ENCODE results near the gene FUT3.

The FUT3 gene

GRCh38 chr19:5822181-5822844 lies 28.9 kb downstream of the FUT3 start:
- DNase-seq = no peak

- DNase-seq = no peak
These were observed 29.6 kb downstream of the FUT3 start for GRCh38 chr19:5821521-5822180.

GRCh38 chr19:5820785-5821184 lies 30.5 kb downstream of the FUT3 start:
- DNase-seq = no peak

- DNase-seq = no peak
These were observed 32.7 kb downstream of the FUT3 start for GRCh38 chr19:5818594-5818993.

- DNase-seq = no peak
These were observed 34.0 kb downstream of the FUT3 start for GRCh38 chr19:5817218-5817617.

- DNase-seq = no peak
These were observed 36.4 kb downstream of the FUT3 start for GRCh38 chr19:5814852-5815246.

GRCh38 chr19:5814123-5814851 lies 37.0 kb downstream of the FUT3 start:
- no peak for DNase-seq

- DNase-seq = no peak
These were observed 40.1 kb downstream of the FUT3 start for GRCh38 chr19:5811117-5811516.

- no peak for DNase-seq
These were observed 41.8 kb downstream of the FUT3 start for GRCh38 chr19:5809469-5809868.

- no peak for DNase-seq
These were observed 42.2 kb downstream of the FUT3 start for GRCh38 chr19:5809053-5809452.

- DNase-seq = no peak
These were observed 43.0 kb downstream of the FUT3 start for GRCh38 chr19:5808120-5808816.

- no peak for DNase-seq
These were observed 44.3 kb downstream of the FUT3 start for GRCh38 chr19:5806905-5807304.

- DNase-seq = no peak
These were observed 45.1 kb downstream of the FUT3 start for GRCh38 chr19:5806133-5806489.

- DNase-seq = peak; percentile 61
These were observed 45.7 kb downstream of the FUT3 start for GRCh38 chr19:5805462-5806132.

GRCh38 chr19:5804516-5805461 lies 46.5 kb downstream of the FUT3 start, which contains the start of gene NRTN:
Gene NRTN (plus strand): TSS chr19:5805067. CDS start chr19:5824166, 19,099 bp downstream.
- DNase-seq = peak; percentile 62

- DNase-seq = peak; percentile 92
These were observed 47.3 kb downstream of the FUT3 start for GRCh38 chr19:5803752-5804515.

GRCh38 chr19:5803441-5803751 lies 47.9 kb downstream of the FUT3 start:
- DNase-seq = no peak

- DNase-seq = no peak
These were observed 49.2 kb downstream of the FUT3 start for GRCh38 chr19:5801796-5802619.

GRCh38 chr19:5800361-5801270 lies 50.6 kb downstream of the FUT3 start:
- DNase-seq = no peak

All from stimulated activated CD4-positive, alpha-beta T cell treated with anti-CD3 and anti-CD28 coated beads, Interleukin-12 subunit alpha, Interleukin-12 subunit beta, amount 100 ng/mL, for 4 hours (primary cell).